Chondrocyte (in vitro differentiated cells): Measurements from ENCODE around the gene ARHGEF25. TPM values are rescaled to one million over a fixed set of nuclear protein-coding genes. Genes with fewer than 3 reads are reported as not detected.

Experiments used
- DNase-seq: peaks from one replicate; pipeline ENCODE4 v3.0.0; 2021; ENCODE audit warnings: mixed read lengths, low spot score
- H3K27ac Mint-ChIP-seq: one replicate; pipeline ENCODE4 v1.8.0; 2021; ENCODE audit warnings: mild to moderate bottlenecking, moderate library complexity, mixed read lengths; ENCODE audit not compliant: unreplicated experiment
- H3K27me3 Mint-ChIP-seq: 2 replicates; pipeline ENCODE4 v1.8.0; 2021; ENCODE audit warnings: low read depth, mixed read lengths
- H3K36me3 Mint-ChIP-seq: 2 replicates; pipeline ENCODE4 v1.8.0; 2021; ENCODE audit warnings: low read depth, mixed read lengths
- H3K4me1 Mint-ChIP-seq: 2 replicates; pipeline ENCODE4 v1.8.0; 2021; ENCODE audit warnings: low read depth, mild to moderate bottlenecking, mixed read lengths
- H3K4me3 Mint-ChIP-seq: one replicate; pipeline ENCODE4 v1.8.0; 2021; ENCODE audit warnings: mild to moderate bottlenecking, moderate library complexity, mixed read lengths; ENCODE audit not compliant: unreplicated experiment
- H3K9me3 Mint-ChIP-seq: 2 replicates; pipeline ENCODE4 v1.8.0; 2021; ENCODE audit warnings: low read depth, mixed read lengths
- CTCF ChIP-seq: fragments of 200-600 bp; sonication (generic); IDR thresholded peaks from 2 replicates; pipeline ENCODE4 v1.5.0; 2021; ENCODE audit warnings: antibody characterized with exemption, mild to moderate bottlenecking, moderate library complexity
- total RNA-seq: library from RNA; stranded (reverse); gene quantifications from 3 replicates; pipeline ENCODE4 v1.2.1, GENCODE V29; 2021

The ARHGEF25 gene
- total RNA-seq, 1 donor from 2014 or later: 29.0 TPM

- Mint-ChIP-seq H3K4me3 (no peak overlapping the region), H3K27ac (no peak overlapping the region), H3K27me3 (peaks cover 36% of the 10 kb centered on the region), H3K9me3 (no peaks in the 10 kb centered on the region), H3K4me1 (peaks cover 16% of the 10 kb centered on the region), H3K36me3 (peaks cover 24% of the 10 kb centered on the region)
- DNase-seq: no peak
- TF ChIP-seq CTCF: no peak
These were observed 13.4 kb downstream of the ARHGEF25 start for GRCh38 chr12:57624441-57625220.

- no peak for DNase-seq
- H3K4me3 Mint-ChIP-seq: no peak overlapping the region
- no peaks in the 10 kb centered on the region for H3K9me3 Mint-ChIP-seq
- H3K4me1 Mint-ChIP-seq: peaks cover 16% of the 10 kb centered on the region
- H3K27me3 Mint-ChIP-seq: peaks cover 33% of the 10 kb centered on the region
- no peak for TF ChIP-seq CTCF
- H3K36me3 Mint-ChIP-seq: peaks cover 24% of the 10 kb centered on the region
- H3K27ac Mint-ChIP-seq: no peak overlapping the region
These were observed 14.2 kb downstream of the ARHGEF25 start for GRCh38 chr12:57625261-57626032.

- no peak for DNase-seq
- Mint-ChIP-seq H3K27ac (no peak overlapping the region), H3K4me3 (no peak overlapping the region), H3K27me3 (peaks cover 24% of the 10 kb centered on the region), H3K9me3 (no peaks in the 10 kb centered on the region), H3K4me1 (peaks cover 9% of the 10 kb centered on the region), H3K36me3 (peaks cover 24% of the 10 kb centered on the region)
- TF ChIP-seq CTCF: no peak
These were observed 15.1 kb downstream of the ARHGEF25 start for GRCh38 chr12:57626111-57626920.

- H3K9me3 Mint-ChIP-seq: no peaks in the 10 kb centered on the region
- peaks cover 22% of the 10 kb centered on the region for H3K27me3 Mint-ChIP-seq
- H3K4me3 Mint-ChIP-seq: no peak overlapping the region
- no peak overlapping the region for H3K27ac Mint-ChIP-seq
- H3K4me1 Mint-ChIP-seq: peaks cover 8% of the 10 kb centered on the region
- no peak for TF ChIP-seq CTCF
- peaks cover 23% of the 10 kb centered on the region for H3K36me3 Mint-ChIP-seq
- no peak for DNase-seq
These were observed 15.7 kb downstream of the ARHGEF25 start for GRCh38 chr12:57626921-57627445.
